ENCODE measurements around the gene TNF. TPM values are rescaled to one million over a fixed set of nuclear protein-coding genes. Genes with fewer than 3 reads are reported as not detected.
"Not testable (repeated sequence)": the region's sequence is repeated elsewhere in the genome, so short reads cannot be mapped to it uniquely, and the experiment has no call there.

TNF gene
- total RNA-seq, 1 donor from 2014 or later = 0.47 TPM

- peak; percentile 46 for DNase-seq
- intact Hi-C loops (cut with micrococcal nuclease); H3K27me3 ChIP-seq (ENCODE audit: low read depth); H3K9me3 ChIP-seq (replicated peaks); H3K4me3 ChIP-seq: not testable (repeated sequence)
- Histone ChIP-seq H3K4me1 (peaks cover 31% of the 10 kb centered on the region), H3K27ac (replicated peaks) (peak overlapping the region; percentile 49), H3K36me3 (peaks cover 48% of the 10 kb centered on the region)
- peak; percentile 58 for TF ChIP-seq CTCF (IDR thresholded peaks at IDR 0.05; ENCODE audit: borderline replicate concordance)
Observed at GRCh38 chr6:31551371-31551770, 24.0 kb upstream of the TNF start.

GRCh38 chr6:31556307-31556706 lies 19.1 kb upstream of the TNF start:
- DNase-seq = no peak
- Histone ChIP-seq H3K27ac (replicated peaks) (no peak overlapping the region), H3K4me3 (no peak overlapping the region), H3K9me3 (replicated peaks) (no peaks in the 10 kb centered on the region), H3K36me3 (peaks cover 48% of the 10 kb centered on the region), H3K27me3 (ENCODE audit: low read depth) (no peaks in the 10 kb centered on the region), H3K4me1 (peaks cover 45% of the 10 kb centered on the region)
- TF ChIP-seq CTCF (IDR thresholded peaks at IDR 0.05; ENCODE audit: borderline replicate concordance) = no peak
- intact Hi-C loops (cut with micrococcal nuclease) = no loop called here

- Histone ChIP-seq H3K27ac (replicated peaks) (peak overlapping the region; percentile 81), H3K4me1 (peaks cover 48% of the 10 kb centered on the region), H3K36me3 (peaks cover 42% of the 10 kb centered on the region), H3K4me3 (peak overlapping the region; percentile 7), H3K9me3 (replicated peaks) (no peaks in the 10 kb centered on the region), H3K27me3 (ENCODE audit: low read depth) (no peaks in the 10 kb centered on the region)
- DNase-seq = no peak
- intact Hi-C loops (cut with micrococcal nuclease) = no loop called here
- TF ChIP-seq CTCF (IDR thresholded peaks at IDR 0.05; ENCODE audit: borderline replicate concordance) = no peak
Observed at GRCh38 chr6:31557443-31558317, 17.7 kb upstream of the TNF start.

GRCh38 chr6:31558318-31558625 lies 17.1 kb upstream of the TNF start:
- Histone ChIP-seq H3K4me3 (peak overlapping the region; percentile 7), H3K27me3 (ENCODE audit: low read depth) (no peaks in the 10 kb centered on the region), H3K36me3 (peaks cover 40% of the 10 kb centered on the region), H3K4me1 (peaks cover 48% of the 10 kb centered on the region), H3K27ac (replicated peaks) (peak overlapping the region; percentile 81), H3K9me3 (replicated peaks) (no peaks in the 10 kb centered on the region)
- TF ChIP-seq CTCF (IDR thresholded peaks at IDR 0.05; ENCODE audit: borderline replicate concordance) = no peak
- intact Hi-C loops (cut with micrococcal nuclease) = no loop called here
- DNase-seq = no peak

- Histone ChIP-seq H3K27ac (replicated peaks) (peak overlapping the region; percentile 81), H3K27me3 (ENCODE audit: low read depth) (no peaks in the 10 kb centered on the region), H3K4me1 (peaks cover 48% of the 10 kb centered on the region), H3K9me3 (replicated peaks) (no peaks in the 10 kb centered on the region), H3K4me3 (peak overlapping the region; percentile 21), H3K36me3 (peaks cover 34% of the 10 kb centered on the region)
- TF ChIP-seq CTCF (IDR thresholded peaks at IDR 0.05; ENCODE audit: borderline replicate concordance) = no peak
- intact Hi-C loops (cut with micrococcal nuclease) = no loop called here
- DNase-seq = peak; percentile 26
Observed at GRCh38 chr6:31558631-31559500, 16.5 kb upstream of the TNF start.

All from left ventricle myocardium inferior (tissue), 1 donor.